Lower lobe of right lung (tissue), 2 donors: ENCODE measurements around the gene ANXA6. TPM values are rescaled to one million over a fixed set of nuclear protein-coding genes. Genes with fewer than 3 reads are reported as not detected.

Source experiments
- ATAC-seq, 2 donors: fragments of 200-7000 bp; cut with Tn5 transposase; one replicate each; pipeline ENCODE4 v1.9.1; 2020 to 2022; ENCODE audit warnings: mild to moderate bottlenecking in 2 of 2, moderate library complexity in 2 of 2
- DNase-seq: peaks from one replicate; pipeline ENCODE4 v3.0.0-alpha.2; 2020
- H3K27ac ChIP-seq: fragments of 200-600 bp; one replicate; pipeline ENCODE4 v1.8.0; 2022
- H3K27me3 ChIP-seq: fragments of 200-600 bp; one replicate; pipeline ENCODE4 v1.8.0; 2022; ENCODE audit warnings: low read depth
- H3K36me3 ChIP-seq: fragments of 200-600 bp; one replicate; pipeline ENCODE4 v1.8.0; 2022; ENCODE audit warnings: mild to moderate bottlenecking
- H3K4me1 ChIP-seq: fragments of 200-600 bp; one replicate; pipeline ENCODE4 v1.8.0; 2022
- H3K4me3 ChIP-seq: fragments of 200-600 bp; one replicate; pipeline ENCODE4 v1.8.0; 2022; ENCODE audit warnings: mild to moderate bottlenecking
- H3K9me3 ChIP-seq: fragments of 200-600 bp; one replicate; pipeline ENCODE4 v1.8.0; 2022
- CTCF ChIP-seq: fragments of 200-600 bp; IDR thresholded peaks from one replicate; pipeline ENCODE4 v1.8.0; 2022; ENCODE audit warnings: antibody characterized with exemption, mild to moderate bottlenecking
- intact Hi-C: fragments of 100-400 bp; cut with DNase I; formaldehyde crosslinking; loops from one replicate; pipeline ENCODE4 v1.11.0; 2022
- total RNA-seq: library from RNA; stranded (reverse); fragmentation: NEBNext Ultra II Directional; extraction: Animal tissue kit (Norgen Biotek cat#: 25700); gene quantifications from one replicate; pipeline ENCODE4 v1.2.1, GENCODE V29; 2021
- donor health status: DM: no; HTN: yes; CAD: no; lungs with severe emphysema.

Gene ANXA6
- total RNA-seq, 1 donor from 2014 or later: 120 TPM

- no peaks in the 10 kb centered on the region for H3K9me3 ChIP-seq
- H3K27ac ChIP-seq: no peak overlapping the region
- DNase-seq: no peak
- ATAC-seq: no peak
- no peaks in the 10 kb centered on the region for H3K27me3 ChIP-seq
- peaks cover 59% of the 10 kb centered on the region for H3K4me1 ChIP-seq
- no peaks in the 10 kb centered on the region for H3K36me3 ChIP-seq
- intact Hi-C loops: no loop called here
- no peak for TF ChIP-seq CTCF
- H3K4me3 ChIP-seq: no peak overlapping the region
Measured at GRCh38 chr5:151088986-151089385, 68.6 kb downstream of the ANXA6 start.

- no peak overlapping the region for H3K4me3 ChIP-seq
- peaks cover 60% of the 10 kb centered on the region for H3K4me1 ChIP-seq
- no peaks in the 10 kb centered on the region for H3K36me3 ChIP-seq
- peak overlapping the region; percentile 55 for H3K27ac ChIP-seq
- no peaks in the 10 kb centered on the region for H3K9me3 ChIP-seq
- TF ChIP-seq CTCF: no peak
- intact Hi-C loops: no loop called here
- ATAC-seq: no peak
- no peak for DNase-seq
- no peaks in the 10 kb centered on the region for H3K27me3 ChIP-seq
Measured at GRCh38 chr5:151087486-151087885, 70.1 kb downstream of the ANXA6 start.

GRCh38 chr5:151086905-151087360, 70.6 kb downstream of the ANXA6 start:
- Histone ChIP-seq H3K4me1 (peaks cover 65% of the 10 kb centered on the region), H3K4me3 (peak overlapping the region; percentile 32), H3K36me3 (no peaks in the 10 kb centered on the region), H3K27ac (peak overlapping the region; percentile 55), H3K9me3 (no peaks in the 10 kb centered on the region), H3K27me3 (no peaks in the 10 kb centered on the region)
- no peak for DNase-seq
- intact Hi-C loops: no loop called here
- no peak for TF ChIP-seq CTCF
- peak; percentile 50 to 55 for ATAC-seq

- Histone ChIP-seq H3K9me3 (no peaks in the 10 kb centered on the region), H3K4me1 (peaks cover 70% of the 10 kb centered on the region), H3K27ac (peak overlapping the region; percentile 98), H3K36me3 (no peaks in the 10 kb centered on the region), H3K4me3 (peak overlapping the region; percentile 32), H3K27me3 (no peaks in the 10 kb centered on the region)
- ATAC-seq (no peak), DNase-seq (no peak)
- no peak for TF ChIP-seq CTCF
- intact Hi-C loops: no loop called here
Measured at GRCh38 chr5:151086192-151086869, 71.2 kb downstream of the ANXA6 start.

- no peak for TF ChIP-seq CTCF
- DNase-seq (peak; percentile 67), ATAC-seq (peak; percentile 25 to 49)
- intact Hi-C loops: no loop called here
- Histone ChIP-seq H3K36me3 (no peaks in the 10 kb centered on the region), H3K4me3 (no peak overlapping the region), H3K4me1 (peaks cover 70% of the 10 kb centered on the region), H3K27me3 (no peaks in the 10 kb centered on the region), H3K9me3 (no peaks in the 10 kb centered on the region), H3K27ac (peak overlapping the region; percentile 98)
Measured at GRCh38 chr5:151085517-151086041, 72.0 kb downstream of the ANXA6 start.
